Lung microvascular endothelial cell (primary cell): ENCODE measurements around the gene WNT7A. TPM values are rescaled to one million over a fixed set of nuclear protein-coding genes. Genes with fewer than 3 reads are reported as not detected.

ENCODE experiments used
- DNase-seq, 2 donors: peaks; one replicate each; pipeline versions ENCODE4 v3.0.0 to v3.0.0-alpha.2; 2010; ENCODE audit warnings: low read depth in 2 of 2
- total RNA-seq: library from RNA; depleted of rRNA; stranded (reverse); fragments of >200 nt; gene quantifications from 2 replicates; pipeline ENCODE4 v1.2.1, GENCODE V29; 2014

WNT7A gene
- total RNA-seq, 1 donor from 2014 or later, result not detected

GRCh38 chr3:13772885-13773745, 106.8 kb downstream of the WNT7A start:
- DNase-seq, result no peak

GRCh38 chr3:13772321-13772745, 107.5 kb downstream of the WNT7A start:
- no peak for DNase-seq

GRCh38 chr3:13771496-13771895, 108.4 kb downstream of the WNT7A start:
- no peak for DNase-seq

- no peak for DNase-seq
Measured at GRCh38 chr3:13770170-13771169, 109.4 kb downstream of the WNT7A start.

- DNase-seq, result no peak
Measured at GRCh38 chr3:13769422-13769821, 110.4 kb downstream of the WNT7A start.

GRCh38 chr3:13768453-13768852, 111.4 kb downstream of the WNT7A start:
- DNase-seq, result no peak

- DNase-seq, result no peak
Measured at GRCh38 chr3:13767896-13768295, 112.0 kb downstream of the WNT7A start.

- no peak for DNase-seq
Measured at GRCh38 chr3:13767030-13767429, 112.8 kb downstream of the WNT7A start.

Other genes starting within 250 kb of the WNT7A start
- gene CHCHD4, start 244.8 kb upstream of the WNT7A start, total RNA-seq, result 9.6 and 13.1 TPM in 2 replicates
- gene TMEM43, start 245.0 kb upstream of the WNT7A start, total RNA-seq, result 54.9 and 87.3 TPM in 2 replicates